HCT116 (cell line): ENCODE data around the gene PRRT3. TPM values are rescaled to one million over a fixed set of nuclear protein-coding genes. Genes with fewer than 3 reads are reported as not detected.
"Not testable (repeated sequence)": the region's sequence is repeated elsewhere in the genome, so short reads cannot be mapped to it uniquely, and the experiment has no call there.

ENCODE experiments used
- ATAC-seq: fragments of 200-7000 bp; cut with Tn5 transposase; 2 replicates; pipeline ENCODE4 v1.9.1; 2020; ENCODE audit warnings: mild to moderate bottlenecking, moderate library complexity
- BruUV-seq: library from RNA; stranded (reverse); fragments of 400-500 nt; replicated peaks from 2 replicates; lab custom pipeline; 2021; lab: Mats Ljungman, UMichigan
- CTCF ChIA-PET: fragments of 300-600 bp; sonication (Branson Sonifier 250); formaldehyde crosslinking; loops from one replicate; lab custom pipeline; 2021; ENCODE audit warnings: antibody characterized with exemption; lab: Charles Lee
- POLR2A ChIA-PET: fragments of 300-600, 350-600 bp; sonication (Branson Sonifier 250); formaldehyde crosslinking; loops from one replicate; lab custom pipeline; 2021; ENCODE audit warnings: antibody characterized with exemption; lab: Charles Lee
- RAD21 ChIA-PET, 2 experiments: fragments of 300-600 bp; sonication (Branson Sonifier 250); formaldehyde crosslinking; loops; one replicate each; lab custom pipeline; 2023; ENCODE audit warnings: low total read pairs in 2 of 2; ENCODE audit not compliant: uncharacterized antibody in 2 of 2, unreplicated experiment in 2 of 2, low non-redundant PET in 1 of 2; lab: Charles Lee
- DNase-seq: peaks from one replicate; pipeline ENCODE4 v3.0.0-alpha.2; 2010; ENCODE audit warnings: low read depth, low spot score
- H2AFZ ChIP-seq: fragments of 200-600 bp; shearing (Covaris generic), sonication (generic); 2 replicates; pipeline ENCODE4 v1.6.1; 2017; ENCODE audit warnings: low read depth, mixed run types, mixed read lengths, antibody characterized with exemption, low read length; ENCODE audit not compliant: poor library complexity, severe bottlenecking
- H3K27ac ChIP-seq: 2 replicates; pipeline ENCODE4 v1.5.1; 2012; ENCODE audit warnings: low read depth, low read length
- H3K27me3 ChIP-seq: fragments of 200-600 bp; sonication (generic); 2 replicates; pipeline ENCODE4 v1.6.1; 2016; ENCODE audit warnings: mixed run types, low read length, mixed read lengths; ENCODE audit not compliant: insufficient read depth
- H3K36me3 ChIP-seq, 2 experiments: fragments of 200-500 bp in 1 of 2; fragments of 200-600 bp in 1 of 2; sonication (Bioruptor generic) in 1 of 2; sonication (generic) in 1 of 2; 2 replicates each; pipeline versions ENCODE4 v1.5.1 to v1.6.1; 2014 to 2016; ENCODE audit warnings: low read length in 2 of 2, inconsistent platforms in 1 of 2, mixed read lengths in 1 of 2, mixed run types in 1 of 2; ENCODE audit not compliant: insufficient read depth in 2 of 2, control insufficient read depth in 1 of 2
- H3K4me1 ChIP-seq, 2 experiments: fragments of 200-600 bp in 1 of 2; sonication (generic) in 1 of 2; 2 replicates each; pipeline versions ENCODE4 v1.5.1 to v1.6.1; 2012 to 2017; ENCODE audit warnings: low read length in 2 of 2, inconsistent platforms in 1 of 2, mild to moderate bottlenecking in 1 of 2, mixed read lengths in 1 of 2, mixed run types in 1 of 2, moderate library complexity in 1 of 2; ENCODE audit not compliant: insufficient read depth in 2 of 2, control insufficient read depth in 1 of 2
- H3K4me2 ChIP-seq: fragments of 200-600 bp; sonication (generic); 2 replicates; pipeline ENCODE4 v1.6.1; 2017; ENCODE audit warnings: mixed run types, low read length, mixed read lengths
- H3K4me3 ChIP-seq, 2 experiments: fragments of 200-600 bp in 1 of 2; sonication (generic) in 1 of 2; replicated peaks in 1 of 2; 2 replicates each; pipeline ENCODE4 v1.5.1; 2011 to 2016; ENCODE audit warnings: low read length in 2 of 2, control low read depth in 1 of 2, low read depth in 1 of 2, mild to moderate bottlenecking in 1 of 2, mixed read lengths in 1 of 2, mixed run types in 1 of 2
- H3K79me2 ChIP-seq: fragments of 200-600 bp; sonication (generic); 2 replicates; pipeline ENCODE4 v1.6.1; 2017; ENCODE audit warnings: mild to moderate bottlenecking, mixed run types, low read length, moderate library complexity, mixed read lengths; ENCODE audit not compliant: insufficient read depth
- H3K9ac ChIP-seq: fragments of 200-600 bp; sonication (generic); 2 replicates; pipeline ENCODE4 v1.6.1; 2016; ENCODE audit warnings: low read length, mixed read lengths
- H3K9me2 ChIP-seq: fragments of 200-600 bp; sonication (generic), shearing (Covaris generic); 2 replicates; pipeline ENCODE4 v1.6.1; 2017; ENCODE audit warnings: mixed run types, mild to moderate bottlenecking, moderate library complexity; ENCODE audit not compliant: insufficient read depth
- H3K9me3 ChIP-seq, 2 experiments: fragments of 200-500 bp in 1 of 2; fragments of 200-600 bp in 1 of 2; sonication (Bioruptor generic) in 1 of 2; sonication (generic) in 1 of 2; 2 replicates each; pipeline ENCODE4 v1.6.1; 2014 to 2017; ENCODE audit warnings: low read length in 2 of 2, mixed read lengths in 2 of 2, inconsistent platforms in 1 of 2, low read depth in 1 of 2, mild to moderate bottlenecking in 1 of 2, mixed run types in 1 of 2, moderate library complexity in 1 of 2; ENCODE audit not compliant: control insufficient read depth in 1 of 2, insufficient read depth in 1 of 2
- H4K20me1 ChIP-seq: fragments of 200-600 bp; sonication (generic), shearing (Covaris generic); 2 replicates; pipeline ENCODE4 v1.6.1; 2017; ENCODE audit warnings: mixed run types, mild to moderate bottlenecking, moderate library complexity; ENCODE audit not compliant: insufficient read depth
- EGR1 ChIP-seq: IDR thresholded peaks from 2 replicates; pipeline ENCODE4 v1.6.1; 2012; ENCODE audit warnings: low read depth
- ELF1 ChIP-seq: IDR thresholded peaks from 2 replicates; pipeline ENCODE4 v1.6.1; 2012; ENCODE audit warnings: low read depth, borderline replicate concordance
- EZH2phosphoT487 ChIP-seq: fragments of 200-600 bp; IDR thresholded peaks from 2 replicates; pipeline ENCODE4 v1.6.1; 2018; ENCODE audit warnings: antibody characterized with exemption, borderline replicate concordance
- FOSL1 ChIP-seq: IDR thresholded peaks from 2 replicates; pipeline ENCODE4 v1.6.1; 2012; ENCODE audit warnings: low read depth
- POLR2A ChIP-seq: IDR thresholded peaks from 2 replicates; pipeline ENCODE4 v1.7.0; 2011; ENCODE audit warnings: borderline replicate concordance; ENCODE audit not compliant: insufficient read depth, insufficient read length; ENCODE audit errors: extremely low read depth
- POLR2AphosphoS5 ChIP-seq: IDR thresholded peaks from 2 replicates; pipeline ENCODE4 v1.6.1; 2011; ENCODE audit warnings: mild to moderate bottlenecking, low read depth, low read length, moderate library complexity
- TCF7L2 ChIP-seq: IDR thresholded peaks from 2 replicates; pipeline ENCODE4 v1.7.0; 2011; ENCODE audit warnings: borderline replicate concordance, inconsistent platforms; ENCODE audit not compliant: insufficient read depth, insufficient read length; ENCODE audit errors: extremely low read depth
- YY1 ChIP-seq: IDR thresholded peaks from 2 replicates; pipeline ENCODE4 v1.6.1; 2011; ENCODE audit warnings: low read length, low read depth, moderate library complexity, mild to moderate bottlenecking; ENCODE audit not compliant: insufficient replicate concordance; ENCODE audit errors: extremely low read depth
- ZNF274 ChIP-seq: fragments of 200-500 bp; sonication (Bioruptor generic); IDR thresholded peaks from 2 replicates; pipeline ENCODE4 v1.6.1; 2014; ENCODE audit warnings: mild to moderate bottlenecking, low read depth, low read length, inconsistent platforms
- intact Hi-C: fragments of 100-400 bp; cut with micrococcal nuclease; formaldehyde crosslinking; loops from 2 replicates; pipeline ENCODE4 v1.10.0; 2022
- total RNA-seq: library from RNA; stranded (reverse); gene quantifications from one replicate; pipeline ENCODE4 v1.2.1, GENCODE V29; 2021; ENCODE audit not compliant: unreplicated experiment
- TF ChIP-seq, protein P1 (sequence below): IDR thresholded peaks from 2 replicates; pipeline ENCODE4 v1.6.1; 2012
- TF ChIP-seq, protein P2 (sequence below): IDR thresholded peaks from 2 replicates; pipeline ENCODE4 v1.6.1; 2012

The PRRT3 gene
- total RNA-seq, 1 experiment from 2014 or later = 0.96 TPM

DNA sequence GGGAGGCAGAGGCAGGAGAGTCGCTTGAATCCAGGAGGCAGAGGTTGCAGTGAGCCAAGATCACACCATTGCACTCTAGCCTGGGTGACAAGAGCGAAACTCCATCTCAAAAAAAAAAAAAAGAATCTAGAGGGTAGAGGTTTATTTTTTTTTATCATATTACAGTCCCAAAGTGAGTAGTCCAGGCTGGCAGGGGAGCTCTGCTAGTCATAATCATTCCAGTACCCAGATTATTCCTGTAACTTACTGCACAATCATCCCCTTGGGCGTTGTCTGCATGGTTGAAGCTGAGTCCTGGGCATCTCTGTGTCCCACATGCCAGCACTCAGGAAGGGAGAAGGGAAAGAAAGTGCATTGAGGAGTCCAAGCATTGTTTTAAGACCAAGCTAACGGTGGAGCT, 10.0 kb downstream of the PRRT3 start:
- Histone ChIP-seq H3K4me2 (no peak overlapping the region), H3K27me3 (no peaks in the 10 kb centered on the region), H3K4me1 (peaks cover 2 to 16% of the 10 kb centered on the region in 2 experiments; a peak in 2 of 4 replicates), H2AFZ (no peak overlapping the region), H3K36me3 (no peaks in the 10 kb centered on the region), H4K20me1 (no peaks in the 10 kb centered on the region), H3K9me2 (no peaks in the 10 kb centered on the region), H3K4me3 (no peak overlapping the region), H3K79me2 (no peaks in the 10 kb centered on the region), H3K9ac (no peak overlapping the region), H3K9me3 (no peaks in the 10 kb centered on the region), H3K27ac (no peak overlapping the region)
- BruUV-seq = no TSS peak
- DNase-seq (no peak), ATAC-seq (no peak)
- ChIA-PET CTCF (no interaction called here), RAD21 (no interaction called here), POLR2A (interaction anchor here (1.0 kb wide), 1 partner anchor 9 kb away, joined by 3 read pairs; the partner anchor contains the start of gene CRELD1)
- intact Hi-C loops = loop anchor here (10.0 kb wide), 1 partner anchor 283 kb away; no protein-coding TSS in a partner anchor
- no peak for TF ChIP-seq EGR1
- TF ChIP-seq, protein P1, sequence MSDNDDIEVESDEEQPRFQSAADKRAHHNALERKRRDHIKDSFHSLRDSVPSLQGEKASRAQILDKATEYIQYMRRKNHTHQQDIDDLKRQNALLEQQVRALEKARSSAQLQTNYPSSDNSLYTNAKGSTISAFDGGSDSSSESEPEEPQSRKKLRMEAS = no peak
- no peak for TF ChIP-seq ELF1
- TF ChIP-seq EZH2phosphoT487 = no peak
- TF ChIP-seq, protein P2, sequence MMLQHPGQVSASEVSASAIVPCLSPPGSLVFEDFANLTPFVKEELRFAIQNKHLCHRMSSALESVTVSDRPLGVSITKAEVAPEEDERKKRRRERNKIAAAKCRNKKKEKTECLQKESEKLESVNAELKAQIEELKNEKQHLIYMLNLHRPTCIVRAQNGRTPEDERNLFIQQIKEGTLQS = no peak
- TF ChIP-seq YY1 = no peak
- TF ChIP-seq POLR2A = no peak

DNA sequence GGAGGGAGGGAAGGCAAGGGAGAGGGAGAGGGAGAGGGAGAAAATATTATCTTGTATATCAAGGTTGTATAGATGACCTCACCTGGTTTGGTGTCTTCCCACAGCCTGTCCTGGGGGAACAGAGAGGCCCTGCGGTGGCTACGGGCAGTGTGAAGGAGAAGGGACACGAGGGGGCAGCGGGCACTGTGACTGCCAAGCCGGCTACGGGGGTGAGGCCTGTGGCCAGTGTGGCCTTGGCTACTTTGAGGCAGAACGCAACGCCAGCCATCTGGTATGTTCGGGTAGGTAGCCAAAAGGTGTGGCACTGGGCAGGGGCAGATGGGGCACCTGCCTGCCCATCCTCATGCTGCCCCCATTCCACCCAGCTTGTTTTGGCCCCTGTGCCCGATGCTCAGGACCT, 11.5 kb downstream of the PRRT3 start:
- H3K4me1 ChIP-seq = peaks cover 2 to 11% of the 10 kb centered on the region in 2 experiments; a peak in 2 of 4 replicates
- no peak overlapping the region for H3K27ac ChIP-seq
- intact Hi-C loops = loop anchor here (10.0 kb wide), 1 partner anchor 284 kb away; no protein-coding TSS in a partner anchor
- no peak overlapping the region for H2AFZ ChIP-seq
- no peaks in the 10 kb centered on the region for H3K9me2 ChIP-seq
- no peak overlapping the region for H3K9ac ChIP-seq
- ATAC-seq (no peak), DNase-seq (no peak)
- CTCF ChIA-PET = no interaction called here
- no peaks in the 10 kb centered on the region for H3K9me3 ChIP-seq
- H3K4me3 ChIP-seq = no peak overlapping the region
- no peaks in the 10 kb centered on the region for H3K79me2 ChIP-seq
- POLR2A ChIA-PET = no interaction called here
- TF ChIP-seq, protein P2 = no peak
- TF ChIP-seq TCF7L2 (no peak), FOSL1 (no peak), POLR2AphosphoS5 (no peak), ZNF274 (no peak)
- RAD21 ChIA-PET = no interaction called here
- no TSS peak for BruUV-seq
- no peaks in the 10 kb centered on the region for H3K36me3 ChIP-seq
- no peak overlapping the region for H3K4me2 ChIP-seq
- no peaks in the 10 kb centered on the region for H3K27me3 ChIP-seq
- no peaks in the 10 kb centered on the region for H4K20me1 ChIP-seq

DNA sequence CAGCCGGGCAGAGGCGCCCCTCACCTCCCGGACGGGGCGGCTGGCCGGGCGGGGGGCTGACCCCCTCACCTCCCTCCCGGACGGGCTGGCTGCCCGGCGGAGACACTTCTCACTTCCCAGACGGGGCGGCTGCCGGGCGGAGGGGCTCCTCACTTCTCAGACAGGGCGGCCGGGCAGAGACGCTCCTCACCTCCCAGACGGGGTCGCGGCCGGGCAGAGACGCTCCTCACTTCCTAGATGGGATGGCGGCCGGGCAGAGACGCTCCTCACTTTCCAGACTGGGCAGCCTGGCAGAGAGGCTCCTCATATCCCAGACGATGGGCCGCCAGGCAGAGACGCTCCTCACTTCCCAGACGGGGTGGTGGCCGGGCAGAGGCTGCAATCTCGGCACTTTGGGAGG, 12.3 kb downstream of the PRRT3 start:
- H3K27ac ChIP-seq, DNase-seq, H3K9me3 ChIP-seq, H3K4me1 ChIP-seq, H2AFZ ChIP-seq, RAD21 ChIA-PET, H3K27me3 ChIP-seq, CTCF ChIA-PET, POLR2A ChIA-PET, H3K4me2 ChIP-seq, ATAC-seq, H3K9ac ChIP-seq, H3K36me3 ChIP-seq, H3K79me2 ChIP-seq, H4K20me1 ChIP-seq, BruUV-seq, H3K4me3 ChIP-seq, H3K9me2 ChIP-seq: not testable (repeated sequence)
- intact Hi-C loops = loop anchor here (10.0 kb wide), 1 partner anchor 285 kb away; no protein-coding TSS in a partner anchor
